Uterus (tissue), 2 donors: ENCODE measurements around the gene FREM1.

ENCODE experiments used
- CTCF ChIP-seq, 4 experiments: fragments of 200-600 bp in 2 of 4; fragments of 450-650 bp in 2 of 4; sonication (generic) in 2 of 4; IDR thresholded peaks; one replicate each; pipeline ENCODE4 v1.5.1; 2016 to 2019; ENCODE audit warnings: antibody characterized with exemption in 4 of 4, mild to moderate bottlenecking in 2 of 4, moderate library complexity in 1 of 4
- POLR2A ChIP-seq, 2 donors: fragments of 450-650 bp; IDR thresholded peaks; one replicate each; pipeline ENCODE4 v1.6.1; 2016; ENCODE audit warnings: antibody characterized with exemption in 2 of 2, mild to moderate bottlenecking in 1 of 2, moderate library complexity in 1 of 2

- TF ChIP-seq CTCF (IDR thresholded peaks at IDR 0.05) (no peak), POLR2A (IDR thresholded peaks at IDR 0.05) (no peak)
Observed at GRCh38 chr9:14866200-14866749, 44.0 kb downstream of the FREM1 start.
